GM23248 (cell line): Measurements from ENCODE around the gene PFKFB1. TPM values are rescaled to one million over a fixed set of nuclear protein-coding genes. Genes with fewer than 3 reads are reported as not detected.
A peak's percentile ranks its signal among the peaks of the same experiment; 100 is the strongest.

Source experiments
- DNase-seq: peaks from one replicate; pipeline ENCODE4 v3.0.0-alpha.2; 2015
- H2AFZ ChIP-seq: fragments of 200-600 bp; sonication (generic); 2 replicates; pipeline ENCODE4 v1.6.1; 2016; ENCODE audit warnings: antibody characterized with exemption
- H3F3A ChIP-seq: fragments of 200-600 bp; sonication (generic); 2 replicates; pipeline ENCODE4 v1.6.1; 2016; ENCODE audit warnings: mild to moderate bottlenecking, antibody characterized with exemption, mixed run types; ENCODE audit not compliant: insufficient read depth
- H3K27ac ChIP-seq: fragments of 200-600 bp; sonication (generic); 2 replicates; pipeline ENCODE4 v1.5.1; 2016; ENCODE audit warnings: mild to moderate bottlenecking
- H3K27me3 ChIP-seq: fragments of 200-600 bp; sonication (generic); replicated peaks from 2 replicates; pipeline ENCODE4 v1.6.1; 2016; ENCODE audit warnings: mild to moderate bottlenecking; ENCODE audit not compliant: insufficient read depth
- H3K36me3 ChIP-seq: fragments of 200-600 bp; sonication (generic); 2 replicates; pipeline ENCODE4 v1.6.1; 2016; ENCODE audit warnings: low read depth, mild to moderate bottlenecking
- H3K4me1 ChIP-seq: fragments of 200-600 bp; sonication (generic); 2 replicates; pipeline ENCODE4 v1.6.1; 2016; ENCODE audit warnings: mild to moderate bottlenecking; ENCODE audit not compliant: insufficient read depth
- H3K4me2 ChIP-seq: fragments of 200-600 bp; sonication (generic); one replicate; pipeline ENCODE4 v1.6.1; 2016; ENCODE audit warnings: mild to moderate bottlenecking; ENCODE audit not compliant: unreplicated experiment
- H3K4me3 ChIP-seq: fragments of 200-600 bp; sonication (generic); 2 replicates; pipeline ENCODE4 v1.5.1; 2016; ENCODE audit warnings: mild to moderate bottlenecking
- H3K79me2 ChIP-seq: fragments of 200-600 bp; sonication (generic); 2 replicates; pipeline ENCODE4 v1.6.1; 2016; ENCODE audit warnings: mild to moderate bottlenecking; ENCODE audit not compliant: insufficient read depth
- H3K9ac ChIP-seq: fragments of 200-600 bp; sonication (generic); 2 replicates; pipeline ENCODE4 v1.6.1; 2016; ENCODE audit warnings: mild to moderate bottlenecking
- H3K9me2 ChIP-seq: fragments of 200-600 bp; sonication (generic); 2 replicates; pipeline ENCODE4 v1.6.1; 2016; ENCODE audit warnings: mixed run types, mild to moderate bottlenecking, moderate library complexity; ENCODE audit not compliant: insufficient read depth
- H3K9me3 ChIP-seq: fragments of 200-600 bp; sonication (generic); one replicate; pipeline ENCODE4 v1.6.1; 2017; ENCODE audit warnings: low read depth
- H4K20me1 ChIP-seq: fragments of 200-600 bp; sonication (generic); 2 replicates; pipeline ENCODE4 v1.6.0; 2016; ENCODE audit not compliant: insufficient read depth
- EZH2 ChIP-seq: fragments of 200-600 bp; sonication (generic); IDR thresholded peaks from 2 replicates; pipeline ENCODE4 v1.6.1; 2018; ENCODE audit warnings: antibody characterized with exemption, mild to moderate bottlenecking; ENCODE audit not compliant: insufficient read depth, poor library complexity, severe bottlenecking
- EZH2phosphoT487 ChIP-seq: fragments of 200-600 bp; sonication (generic); IDR thresholded peaks from 2 replicates; pipeline ENCODE4 v1.6.1; 2018; ENCODE audit warnings: antibody characterized with exemption, moderate library complexity, mild to moderate bottlenecking, low read depth; ENCODE audit not compliant: insufficient read depth
- WGBS, 2 experiments: methylation state at CpG; one replicate each; pipeline ENCODE4 v1.1.6; 2015 to 2017; ENCODE audit warnings: low lambda C conversion rate in 2 of 2, low coverage in 1 of 2; ENCODE audit errors: missing lambda C conversion rate in 2 of 2; 5-methylcytosine and 5-hydroxymethylcytosine counted together
- in situ Hi-C: fragments of 300-500 bp; cut with MboI; formaldehyde crosslinking; loops from 2 replicates; pipeline ENCODE4 v1.15.0; 2020
- polyA plus RNA-seq: library from polyadenylated mRNA; unstranded; fragments of >200 nt; fragmentation: Nextera tagmentation; extraction: Ambion mirVana; gene quantifications from 2 replicates; pipeline ENCODE4 v1.2.1, GENCODE V29; 2016
- total RNA-seq: library from RNA; depleted of rRNA; stranded (reverse); fragments of >200 nt; shearing (Covaris generic); gene quantifications from 2 replicates; pipeline ENCODE4 v1.2.3, GENCODE V29; 2014

Gene PFKFB1
- total and polyA plus RNA-seq, 2 experiments from 2014 or later: not detected

- Histone ChIP-seq H3K9me2 (no peaks in the 10 kb centered on the region), H3K36me3 (no peaks in the 10 kb centered on the region), H3K4me1 (no peaks in the 10 kb centered on the region), H2AFZ (no peak overlapping the region), H3K4me2 (no peak overlapping the region), H3K9me3 (no peaks in the 10 kb centered on the region), H3K27me3 (no peaks in the 10 kb centered on the region), H3F3A (no peaks in the 10 kb centered on the region), H3K4me3 (no peak overlapping the region), H4K20me1 (no peaks in the 10 kb centered on the region), H3K27ac (no peak overlapping the region), H3K9ac (no peak overlapping the region), H3K79me2 (no peaks in the 10 kb centered on the region)
- 95 to 100% methylated on average over 2 of the region's 3 CpGs for WGBS, 2 experiments
- TF ChIP-seq EZH2phosphoT487: no peak
- no peak for TF ChIP-seq EZH2
- in situ Hi-C loops: no loop called here
- no peak for DNase-seq
Observed at GRCh38 chrX:54928876-54929275, 65.1 kb downstream of the PFKFB1 start.

- Histone ChIP-seq H3K4me2 (no peak overlapping the region), H3K36me3 (no peaks in the 10 kb centered on the region), H3K4me1 (no peaks in the 10 kb centered on the region), H3K4me3 (no peak overlapping the region), H3K27ac (no peak overlapping the region), H3K9me3 (no peaks in the 10 kb centered on the region), H3K9ac (no peak overlapping the region), H2AFZ (no peak overlapping the region), H3K9me2 (no peaks in the 10 kb centered on the region), H4K20me1 (no peaks in the 10 kb centered on the region), H3F3A (no peaks in the 10 kb centered on the region), H3K79me2 (no peaks in the 10 kb centered on the region), H3K27me3 (no peaks in the 10 kb centered on the region)
- no peak for DNase-seq
- 62 to 85% methylated on average over 2 of the region's 2 CpGs for WGBS, 2 experiments
- no peak for TF ChIP-seq EZH2phosphoT487
- no peak for TF ChIP-seq EZH2
- in situ Hi-C loops: no loop called here
Observed at GRCh38 chrX:54926978-54927377, 67.0 kb downstream of the PFKFB1 start.

GRCh38 chrX:54923376-54923775, 70.6 kb downstream of the PFKFB1 start:
- TF ChIP-seq EZH2: no peak
- TF ChIP-seq EZH2phosphoT487: no peak
- Histone ChIP-seq H2AFZ (no peak overlapping the region), H3F3A (no peaks in the 10 kb centered on the region), H3K4me3 (no peak overlapping the region), H3K9me2 (no peaks in the 10 kb centered on the region), H3K4me2 (no peak overlapping the region), H3K9me3 (no peaks in the 10 kb centered on the region), H3K79me2 (no peaks in the 10 kb centered on the region), H3K9ac (no peak overlapping the region), H4K20me1 (no peaks in the 10 kb centered on the region), H3K27ac (no peak overlapping the region), H3K4me1 (no peaks in the 10 kb centered on the region), H3K36me3 (no peaks in the 10 kb centered on the region), H3K27me3 (no peaks in the 10 kb centered on the region)
- no peak for DNase-seq
- 82 to 98% methylated on average over 3 to 6 of the region's 7 CpGs for WGBS, 2 experiments
- in situ Hi-C loops: no loop called here

- no peak for DNase-seq
- 100% methylated on average over 2 to 3 of the region's 3 CpGs for WGBS, 2 experiments
- Histone ChIP-seq H3K9ac (no peak overlapping the region), H3K9me3 (no peaks in the 10 kb centered on the region), H3K27me3 (no peaks in the 10 kb centered on the region), H3K9me2 (no peaks in the 10 kb centered on the region), H2AFZ (no peak overlapping the region), H3K27ac (no peak overlapping the region), H4K20me1 (no peaks in the 10 kb centered on the region), H3K4me2 (no peak overlapping the region), H3K79me2 (no peaks in the 10 kb centered on the region), H3F3A (no peaks in the 10 kb centered on the region), H3K36me3 (no peaks in the 10 kb centered on the region), H3K4me3 (no peak overlapping the region), H3K4me1 (no peaks in the 10 kb centered on the region)
- TF ChIP-seq EZH2 (no peak), EZH2phosphoT487 (no peak)
- in situ Hi-C loops: no loop called here
Observed at GRCh38 chrX:54922547-54922946, 71.4 kb downstream of the PFKFB1 start.

- in situ Hi-C loops: no loop called here
Observed at GRCh38 chrX:54921427-54922021, 72.5 kb downstream of the PFKFB1 start.

More at GRCh38 chrX:54921427-54922021, 72.5 kb downstream of the PFKFB1 start:
- H3K27me3 ChIP-seq: no peaks in the 10 kb centered on the region
- peak overlapping the region; percentile 86 for H3K4me3 ChIP-seq
- no peaks in the 10 kb centered on the region for H3K36me3 ChIP-seq
- peak; percentile 85 for DNase-seq
- no peaks in the 10 kb centered on the region for H3F3A ChIP-seq
- TF ChIP-seq EZH2: no peak
- TF ChIP-seq EZH2phosphoT487: no peak
- H2AFZ ChIP-seq: peak overlapping the region; percentile 95
- no peaks in the 10 kb centered on the region for H3K9me2 ChIP-seq
- H3K27ac ChIP-seq: no peak overlapping the region; the same call in 1 of the 2 replicates
- peak overlapping the region; percentile 77 for H3K9ac ChIP-seq
- H4K20me1 ChIP-seq: no peaks in the 10 kb centered on the region
- no peaks in the 10 kb centered on the region for H3K9me3 ChIP-seq
- H3K4me2 ChIP-seq: peak overlapping the region; percentile 78
- WGBS, 2 experiments: 0 to 2% methylated on average over 2 to 28 of the region's 29 CpGs
- no peaks in the 10 kb centered on the region for H3K79me2 ChIP-seq
- no peaks in the 10 kb centered on the region for H3K4me1 ChIP-seq
